ENCODE measurements around the gene ABLIM2.

The ABLIM2 gene

DNA sequence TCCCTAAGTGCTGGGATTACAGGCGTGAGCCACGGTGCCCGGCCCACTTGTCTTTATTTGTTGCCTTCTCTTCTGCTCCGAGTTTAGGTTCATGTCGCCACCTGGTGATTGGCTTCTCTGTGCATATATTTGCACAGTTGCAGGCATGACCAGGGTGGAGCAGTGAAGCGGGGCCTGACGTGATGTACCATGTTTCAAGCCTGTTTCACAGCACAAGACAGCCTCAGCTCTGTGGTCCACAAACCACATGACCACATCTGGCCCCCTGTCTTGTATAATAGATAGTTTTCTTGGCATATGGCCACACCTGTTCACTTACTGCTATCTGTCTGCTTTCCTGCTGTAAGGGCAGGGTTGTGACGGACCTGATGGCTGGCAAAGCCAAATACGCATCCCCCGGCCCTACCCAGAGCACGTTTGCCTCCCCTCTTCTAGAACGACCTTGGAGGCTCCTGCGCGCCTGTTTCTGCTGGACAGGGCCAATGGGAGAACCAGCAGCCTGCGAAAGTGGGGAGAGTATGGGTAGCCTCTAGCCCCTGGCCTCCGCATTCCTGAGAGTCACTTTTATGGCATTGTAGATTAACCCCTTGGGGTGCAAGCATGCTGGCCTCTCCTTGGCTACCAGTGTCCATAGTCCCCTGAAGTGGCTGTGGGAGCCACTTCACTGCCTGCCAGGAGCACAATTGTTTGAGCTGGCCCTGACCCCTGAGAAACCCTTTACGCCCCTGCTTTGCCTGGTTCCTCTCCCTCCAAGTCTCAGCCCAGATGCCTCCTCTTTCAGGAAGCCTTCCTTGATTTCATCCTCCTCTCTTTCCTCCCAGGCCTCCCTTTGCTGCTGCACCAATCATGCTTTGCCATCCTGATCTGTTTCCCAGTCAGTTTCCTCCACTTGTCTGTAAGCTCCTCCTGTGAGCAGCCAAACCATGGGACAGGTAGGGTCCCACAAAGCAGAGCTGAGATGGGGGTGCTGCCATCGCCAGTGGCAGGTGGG is 34.4 kb upstream of the ABLIM2 start:
- DNase-seq (ENCODE audit: low read depth in 2 of 2): no peak

DNA sequence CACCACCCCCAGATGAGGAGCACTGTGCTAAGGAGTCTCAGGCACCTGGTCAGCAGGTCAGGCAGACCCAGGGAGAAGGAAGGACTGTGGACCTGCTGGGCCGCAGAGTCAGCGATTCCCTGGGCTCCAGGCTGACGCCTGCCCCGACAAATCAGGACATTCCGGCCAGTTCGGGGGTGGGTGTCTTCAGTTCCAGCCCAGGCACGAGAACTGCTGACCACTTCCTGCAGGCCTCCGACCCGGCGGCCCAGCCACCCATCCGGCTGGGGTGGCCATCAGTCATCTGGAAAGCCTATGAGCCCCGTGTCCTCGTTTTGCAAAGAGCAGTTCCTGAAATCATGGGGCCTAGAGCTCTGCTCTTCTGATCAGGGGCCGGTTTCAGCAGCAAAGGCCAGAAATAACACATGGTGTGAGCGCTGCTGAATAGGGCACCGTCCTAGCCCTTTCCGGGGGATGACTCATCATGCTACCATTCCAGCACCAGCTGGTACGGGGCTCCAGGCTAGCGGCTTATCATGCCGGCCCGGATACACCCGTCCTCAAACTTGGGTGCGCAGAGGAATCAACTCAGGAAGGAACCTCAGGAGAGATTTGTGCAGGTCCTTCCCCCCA is 32.6 kb upstream of the ABLIM2 start:
- DNase-seq (ENCODE audit: low read depth in 2 of 2): no peak

DNA sequence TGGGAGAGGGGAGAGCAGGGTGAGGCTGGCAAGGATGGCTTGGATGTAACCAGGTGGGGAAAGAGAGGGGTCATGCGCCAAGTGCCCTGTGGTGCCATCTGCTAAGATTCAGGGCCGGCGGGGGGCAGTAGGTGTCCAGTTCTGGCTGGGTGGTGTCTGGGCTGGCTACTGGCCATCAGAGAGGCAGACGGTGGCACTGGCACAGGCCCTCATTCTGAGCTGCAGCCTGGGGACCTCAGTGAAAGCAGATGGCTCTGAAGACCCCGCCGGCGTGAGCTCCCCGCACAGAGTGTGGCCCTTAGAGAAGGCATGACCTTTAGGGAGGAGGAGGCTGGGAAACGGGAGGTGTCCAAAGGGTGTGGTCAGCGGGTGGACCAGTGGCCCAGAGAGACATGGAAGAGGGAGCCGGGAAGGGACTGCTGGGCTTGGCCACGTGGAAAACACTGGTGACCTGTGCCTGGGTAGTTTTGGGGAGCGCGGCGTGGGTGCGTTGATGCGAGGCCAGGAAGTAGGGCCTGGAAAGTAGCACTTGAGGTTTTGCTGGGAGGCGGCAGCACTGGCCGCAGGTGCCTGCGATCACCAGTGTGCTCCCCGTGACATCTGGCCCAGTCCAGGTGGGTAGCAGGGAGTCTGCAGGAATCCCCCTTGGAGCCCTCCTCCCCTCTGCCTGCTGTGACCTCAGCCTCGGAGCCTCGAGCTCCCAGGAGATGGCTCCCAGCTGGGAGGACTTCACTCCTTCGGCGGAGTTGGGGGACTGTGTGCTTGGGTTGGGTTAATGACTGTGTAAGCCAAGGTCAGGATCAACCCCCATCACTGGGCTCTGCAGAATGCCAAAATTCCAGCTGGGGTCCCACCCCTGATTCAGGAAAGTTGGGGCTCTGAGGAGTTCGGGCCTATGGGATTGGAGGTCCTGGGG is 31.2 kb upstream of the ABLIM2 start:
- no peak for DNase-seq (ENCODE audit: low read depth in 2 of 2)

DNA sequence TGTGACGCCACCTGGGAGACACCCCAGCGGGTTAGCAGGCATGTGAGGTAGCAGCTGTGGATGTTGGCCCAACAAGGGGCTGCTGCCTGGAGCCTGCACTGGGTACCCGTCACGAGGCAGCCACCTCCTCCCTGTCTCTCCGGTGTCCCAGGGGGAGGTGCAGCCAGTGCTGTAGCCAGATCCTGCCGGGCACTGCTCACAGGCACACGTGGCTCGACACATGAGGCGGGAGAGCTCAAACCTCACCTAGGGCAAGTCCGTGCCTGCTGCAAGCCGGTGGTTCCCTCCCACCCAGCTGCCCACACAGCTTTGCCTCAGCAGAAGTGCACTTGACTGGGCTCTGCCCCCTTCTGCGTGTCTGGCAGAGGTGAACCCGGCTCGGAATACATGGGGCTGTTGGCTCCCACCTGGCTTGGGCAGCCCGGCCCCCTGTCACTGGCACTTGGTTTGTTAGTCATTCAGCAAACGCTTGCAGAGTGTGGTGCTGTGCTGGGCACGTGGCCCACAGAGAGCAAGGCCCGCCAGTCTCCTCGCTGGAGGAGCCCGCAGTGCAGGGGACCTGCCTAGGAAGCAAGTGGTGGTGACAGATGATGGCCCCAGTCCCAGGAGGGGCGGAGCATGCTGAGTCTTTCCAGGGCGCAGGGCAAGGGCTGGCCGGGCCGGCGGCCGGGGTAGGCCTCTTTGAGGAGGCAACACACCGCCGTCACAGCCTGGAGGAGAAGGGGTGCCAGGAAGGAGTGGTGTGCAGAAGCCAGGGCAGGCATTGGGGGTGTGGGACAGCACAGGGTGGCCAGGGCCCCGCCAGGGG is 30.3 kb upstream of the ABLIM2 start:
- DNase-seq (ENCODE audit: low read depth in 2 of 2): no peak

DNA sequence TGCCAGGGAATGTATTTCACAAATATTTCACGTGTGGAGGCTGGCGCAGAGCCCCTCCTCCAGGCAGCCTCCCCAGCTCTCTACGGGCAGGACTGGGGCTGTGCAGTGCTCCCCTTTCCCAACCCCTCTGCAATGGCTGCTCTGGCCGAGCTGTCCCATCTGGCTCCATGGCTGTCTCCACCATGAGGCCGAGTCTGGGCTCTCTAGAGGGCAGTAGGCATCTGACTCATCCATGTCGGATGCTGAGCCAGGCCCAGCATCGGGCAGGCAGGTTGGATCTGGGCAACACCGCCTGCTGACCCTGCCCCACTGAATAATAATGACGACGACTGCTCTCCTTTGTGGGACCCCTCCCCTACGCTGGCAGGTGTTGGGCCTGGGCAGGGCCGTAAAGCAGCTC is 29.5 kb upstream of the ABLIM2 start:
- no peak for DNase-seq (ENCODE audit: low read depth in 2 of 2)

DNA sequence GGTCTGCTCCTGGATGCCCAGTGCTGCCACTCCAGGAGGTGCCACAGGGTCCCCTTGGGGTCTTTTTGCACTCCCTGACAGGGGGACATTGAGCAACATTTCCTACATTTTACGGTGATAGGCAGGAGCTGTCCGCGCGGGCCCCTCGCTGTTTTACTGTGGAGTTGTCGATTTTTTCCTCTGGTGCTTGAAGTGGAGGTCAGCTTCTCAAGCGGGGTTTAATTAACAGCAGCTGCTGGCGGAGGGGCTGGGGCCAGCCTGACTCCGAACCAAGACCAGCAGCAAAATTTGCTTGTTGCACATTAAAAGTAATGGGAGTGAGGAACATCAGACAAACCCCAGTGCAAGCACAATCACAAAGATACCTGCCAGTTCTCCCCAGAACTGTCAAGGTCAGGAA is 27.3 kb upstream of the ABLIM2 start:
- DNase-seq (ENCODE audit: low read depth in 2 of 2): no peak

DNA sequence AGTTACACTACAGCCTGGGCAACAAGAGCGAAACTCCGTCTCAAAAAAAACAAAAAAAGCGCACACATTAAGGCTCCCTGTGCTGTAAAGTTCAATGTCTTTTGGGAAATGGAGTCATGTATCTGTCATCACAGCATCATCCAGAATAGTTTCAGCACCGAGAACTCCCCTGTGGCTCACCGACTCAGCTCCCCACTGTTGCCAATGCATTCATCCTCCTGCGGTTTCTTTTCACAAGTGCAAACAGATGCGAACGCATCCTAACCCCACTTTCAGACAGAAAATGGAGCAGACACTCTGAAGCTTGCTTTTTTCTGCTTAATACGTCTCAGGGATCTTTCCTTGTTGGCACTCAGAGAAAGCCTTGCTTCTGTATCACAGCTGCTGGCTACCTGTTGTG is 26.7 kb upstream of the ABLIM2 start:
- no peak for DNase-seq (ENCODE audit: low read depth in 2 of 2)

DNA sequence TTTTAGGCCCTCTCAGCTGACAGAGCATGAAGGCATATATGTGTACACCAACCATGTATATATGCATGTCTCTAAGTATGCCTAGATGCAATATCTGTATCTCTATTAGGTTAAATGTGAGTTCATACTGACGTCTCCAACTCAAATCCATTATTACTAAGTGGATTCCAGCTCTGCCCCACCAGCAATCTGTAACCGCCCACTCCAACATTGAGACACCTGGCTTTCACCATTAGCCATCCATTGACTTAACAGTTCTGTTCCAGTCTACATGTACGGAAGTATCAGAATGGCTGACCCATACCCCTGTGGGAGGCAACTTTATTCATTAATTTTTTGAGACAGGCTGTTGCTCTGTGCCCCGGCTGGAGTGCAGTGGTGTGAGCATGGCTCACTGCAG is 25.4 kb upstream of the ABLIM2 start:
- DNase-seq (ENCODE audit: low read depth in 2 of 2): no peak

DNA sequence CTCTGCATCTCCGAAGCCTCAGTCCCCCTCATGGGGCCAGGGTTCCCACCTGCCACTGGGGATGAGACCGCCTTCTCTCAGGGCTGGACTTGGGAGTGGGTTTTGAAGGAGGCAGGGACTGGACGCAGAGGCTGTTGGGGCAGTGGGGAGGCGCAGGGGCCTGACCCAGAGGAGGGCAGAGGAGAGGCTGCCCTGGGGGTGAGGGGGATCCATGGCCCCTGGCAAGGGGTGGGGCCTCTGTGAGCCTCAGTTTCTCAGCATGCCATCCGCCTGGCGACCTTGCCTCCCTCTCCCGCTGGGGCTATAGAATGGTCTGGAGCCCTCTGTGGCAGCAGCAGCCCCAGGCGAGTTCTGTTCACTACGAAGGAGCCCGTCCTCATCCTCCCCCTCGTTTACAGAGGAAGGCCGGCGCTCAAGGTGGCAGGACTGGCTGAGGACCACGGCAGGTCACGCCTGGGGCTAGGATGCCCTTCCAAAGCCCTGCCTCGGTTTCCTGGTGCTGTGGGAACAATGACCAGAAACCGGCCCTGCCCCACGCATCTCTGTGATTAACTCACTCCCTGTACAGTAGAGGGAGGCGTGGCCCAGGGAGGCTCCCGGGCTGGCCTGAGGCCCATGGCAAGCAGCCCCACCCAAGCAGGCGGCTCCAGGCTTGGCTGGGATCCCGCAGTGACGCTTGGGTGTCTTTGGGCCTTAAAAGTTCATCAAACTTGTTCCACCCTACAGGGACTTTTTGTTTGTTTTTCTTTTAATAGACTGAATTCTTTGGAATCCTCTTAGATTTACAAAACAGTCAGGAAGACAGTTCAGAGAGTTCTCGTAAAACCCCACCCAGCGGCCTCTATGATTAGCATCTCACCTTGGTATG is 24.5 kb upstream of the ABLIM2 start:
- no peak for DNase-seq (ENCODE audit: low read depth in 2 of 2)

DNA sequence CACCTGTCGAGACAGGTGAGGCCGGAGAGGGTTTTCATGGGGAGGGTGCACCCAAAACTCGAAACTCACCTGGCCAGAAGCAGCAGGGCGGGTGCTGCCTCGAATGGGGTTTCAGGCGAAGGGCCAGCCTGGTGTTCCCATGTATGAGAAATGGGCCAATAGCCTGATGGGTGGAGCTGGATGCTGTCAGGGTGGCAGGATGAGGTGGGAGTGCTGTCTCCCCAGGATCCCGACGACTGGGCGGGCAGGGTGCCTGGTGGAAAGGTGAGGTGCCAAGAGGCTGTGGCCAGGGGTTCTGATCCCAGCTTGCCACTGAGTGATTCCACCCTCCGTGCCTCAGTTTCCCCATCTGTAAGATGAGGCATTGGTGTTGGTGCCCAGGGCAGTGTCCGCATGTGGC is 23.7 kb upstream of the ABLIM2 start:
- no peak for DNase-seq (ENCODE audit: low read depth in 2 of 2)

DNA sequence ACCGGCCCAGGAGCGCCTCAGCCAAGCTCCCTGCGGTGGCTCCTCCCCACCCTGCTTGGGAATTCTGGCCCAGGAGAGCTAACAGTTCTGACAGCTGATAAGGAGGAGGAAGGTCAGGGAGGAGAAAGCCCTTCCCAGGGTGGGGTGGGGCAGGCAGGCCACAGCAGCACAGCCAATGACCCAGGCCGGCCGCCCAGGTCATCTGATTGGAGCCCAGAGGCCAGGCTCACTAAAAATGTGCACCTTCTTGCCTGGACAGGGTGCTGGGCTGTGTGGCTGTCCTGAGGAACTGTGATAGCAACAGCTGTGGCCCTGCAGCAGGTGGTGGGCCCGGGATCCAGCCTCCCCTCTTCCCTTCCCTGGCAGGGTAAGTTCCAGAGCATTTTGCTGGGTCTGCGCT is 23.2 kb upstream of the ABLIM2 start:
- no peak for DNase-seq (ENCODE audit: low read depth in 2 of 2)

DNA sequence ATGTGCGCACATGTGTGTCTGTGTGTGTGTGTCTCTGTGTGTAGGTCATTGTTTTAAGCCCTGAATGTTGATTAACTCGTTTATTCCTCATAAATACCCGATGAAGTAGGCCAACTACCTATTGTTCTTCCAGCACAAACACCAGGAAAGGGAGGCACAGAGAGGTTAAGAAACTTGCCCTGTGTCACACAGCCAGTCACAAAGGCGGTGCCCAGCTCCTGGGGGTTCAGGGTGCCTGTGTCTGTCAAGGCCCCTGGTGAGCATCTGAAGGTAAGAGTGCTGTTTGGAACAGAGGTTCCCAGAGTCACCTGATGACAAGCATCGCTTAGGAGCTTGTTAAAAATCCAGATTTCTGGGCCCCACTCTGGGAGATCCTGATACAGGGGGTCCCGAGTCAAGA is 22.5 kb upstream of the ABLIM2 start:
- DNase-seq (ENCODE audit: low read depth in 2 of 2): no peak

DNA sequence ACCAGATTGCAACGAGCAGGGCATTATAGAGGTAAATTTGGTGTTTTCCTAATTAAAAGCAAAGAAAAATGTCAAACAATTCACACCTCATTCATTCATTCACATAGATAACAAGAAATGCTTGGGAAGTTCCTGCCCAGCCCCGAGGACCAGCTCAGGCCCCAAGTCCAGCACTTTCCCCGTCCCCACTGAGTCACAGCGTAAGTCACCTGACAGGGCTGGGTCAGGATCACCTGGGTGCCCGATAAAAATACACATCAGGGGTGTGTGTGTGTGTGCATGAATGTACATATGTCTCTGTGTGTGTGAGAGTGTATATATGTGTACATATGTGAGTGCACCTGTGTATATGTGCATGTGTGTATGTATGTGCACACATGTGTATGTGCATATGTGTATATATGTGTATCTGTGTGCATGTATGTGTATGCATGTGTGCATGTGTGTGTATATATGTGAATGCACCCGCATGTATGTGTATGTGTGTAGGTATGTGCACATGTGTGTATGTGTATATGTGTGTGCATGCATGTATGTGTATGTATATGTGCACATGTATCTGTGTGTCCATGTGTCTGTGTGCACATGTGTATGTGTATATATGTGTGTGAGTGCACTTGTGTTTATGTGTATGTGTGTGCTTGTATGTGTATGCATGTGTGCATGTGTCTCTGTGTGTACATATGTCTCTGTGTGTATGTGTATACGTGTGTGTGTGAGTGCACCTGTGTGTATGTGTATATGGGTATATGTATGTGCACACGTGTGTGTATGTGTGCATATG is 21.9 kb upstream of the ABLIM2 start:
- no peak for DNase-seq (ENCODE audit: low read depth in 2 of 2)

DNA sequence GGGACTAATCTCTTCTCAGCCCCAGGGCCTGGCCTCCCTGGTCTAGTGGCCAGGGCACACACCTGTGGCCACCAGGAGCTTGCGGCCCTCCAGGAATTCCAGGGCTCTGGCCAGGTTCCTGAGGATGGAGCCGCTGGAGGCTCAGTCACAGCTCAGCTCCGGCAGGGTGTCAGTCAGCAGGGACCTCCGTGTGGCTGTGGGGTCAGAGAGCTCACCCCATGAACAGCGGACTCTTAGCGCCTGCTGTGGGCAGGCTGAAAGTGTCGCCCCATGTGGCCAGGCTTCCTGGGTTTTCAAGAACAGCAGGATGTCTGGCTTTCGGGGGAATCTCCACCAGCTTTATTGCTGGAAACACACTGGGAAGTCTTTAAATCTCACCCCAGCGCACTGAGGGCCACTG is 21.2 kb upstream of the ABLIM2 start:
- no peak for DNase-seq (ENCODE audit: low read depth in 2 of 2)

DNA sequence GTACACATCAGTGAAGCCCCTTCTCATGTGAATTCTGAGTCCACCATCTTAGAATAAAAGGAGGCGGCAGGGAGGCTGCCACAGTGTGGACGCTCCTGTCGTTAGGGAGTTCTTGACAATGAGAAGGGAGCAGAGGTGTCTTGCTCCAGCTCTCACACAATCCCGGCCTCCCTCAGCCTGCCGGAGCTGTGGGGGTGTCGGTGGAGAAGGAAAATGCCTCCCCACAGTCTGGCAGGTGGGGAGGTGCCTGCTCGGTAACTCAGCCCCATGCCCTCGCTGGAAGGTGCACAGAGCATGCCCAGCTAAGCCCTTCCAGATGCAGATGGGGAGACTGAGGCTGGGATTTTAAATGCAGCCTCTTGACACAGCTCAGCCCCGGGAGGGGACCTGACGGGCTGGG is 20.5 kb upstream of the ABLIM2 start:
- no peak for DNase-seq (ENCODE audit: low read depth in 2 of 2)

DNA sequence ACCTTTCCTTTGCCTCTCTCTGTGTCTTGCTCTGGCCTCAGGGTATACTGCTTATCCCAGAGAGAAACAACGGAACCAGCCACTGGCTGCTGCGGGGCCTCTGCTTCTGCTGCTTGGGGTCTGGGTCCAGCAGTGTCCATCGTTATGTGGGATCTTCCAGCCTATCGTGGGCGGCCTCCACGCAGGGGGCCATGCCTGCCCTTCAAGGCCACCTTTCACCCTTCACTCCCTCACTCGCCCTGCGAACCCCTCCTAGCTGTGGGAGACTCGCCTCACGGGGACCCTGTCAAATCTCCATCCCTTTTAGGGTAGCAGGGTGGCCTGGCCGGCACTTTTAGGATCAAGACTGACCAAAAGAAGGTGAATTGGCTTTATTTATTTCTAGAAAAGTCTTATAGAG is 19.3 kb upstream of the ABLIM2 start:
- DNase-seq (ENCODE audit: low read depth in 2 of 2): no peak

DNA sequence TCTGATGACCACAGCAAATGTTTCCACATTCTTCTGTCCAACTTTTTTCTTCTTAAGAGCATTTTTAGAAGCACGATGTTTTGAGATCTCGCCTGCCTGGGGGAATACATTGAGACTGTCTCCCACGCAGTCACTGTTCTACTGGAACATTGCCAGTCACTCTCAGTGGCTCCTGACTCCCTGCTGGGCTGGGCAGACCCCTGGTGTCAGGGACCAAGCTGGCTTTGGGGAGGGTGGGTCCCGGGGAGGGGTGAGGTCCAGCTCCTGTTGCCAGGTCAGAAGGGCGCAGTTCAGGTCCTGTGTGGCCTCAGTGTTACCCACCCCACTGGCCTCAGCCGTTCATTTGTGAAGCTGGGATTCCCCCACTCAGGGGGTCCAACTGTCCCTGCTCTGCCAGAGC is 18.9 kb upstream of the ABLIM2 start:
- DNase-seq (ENCODE audit: low read depth in 2 of 2): no peak

DNA sequence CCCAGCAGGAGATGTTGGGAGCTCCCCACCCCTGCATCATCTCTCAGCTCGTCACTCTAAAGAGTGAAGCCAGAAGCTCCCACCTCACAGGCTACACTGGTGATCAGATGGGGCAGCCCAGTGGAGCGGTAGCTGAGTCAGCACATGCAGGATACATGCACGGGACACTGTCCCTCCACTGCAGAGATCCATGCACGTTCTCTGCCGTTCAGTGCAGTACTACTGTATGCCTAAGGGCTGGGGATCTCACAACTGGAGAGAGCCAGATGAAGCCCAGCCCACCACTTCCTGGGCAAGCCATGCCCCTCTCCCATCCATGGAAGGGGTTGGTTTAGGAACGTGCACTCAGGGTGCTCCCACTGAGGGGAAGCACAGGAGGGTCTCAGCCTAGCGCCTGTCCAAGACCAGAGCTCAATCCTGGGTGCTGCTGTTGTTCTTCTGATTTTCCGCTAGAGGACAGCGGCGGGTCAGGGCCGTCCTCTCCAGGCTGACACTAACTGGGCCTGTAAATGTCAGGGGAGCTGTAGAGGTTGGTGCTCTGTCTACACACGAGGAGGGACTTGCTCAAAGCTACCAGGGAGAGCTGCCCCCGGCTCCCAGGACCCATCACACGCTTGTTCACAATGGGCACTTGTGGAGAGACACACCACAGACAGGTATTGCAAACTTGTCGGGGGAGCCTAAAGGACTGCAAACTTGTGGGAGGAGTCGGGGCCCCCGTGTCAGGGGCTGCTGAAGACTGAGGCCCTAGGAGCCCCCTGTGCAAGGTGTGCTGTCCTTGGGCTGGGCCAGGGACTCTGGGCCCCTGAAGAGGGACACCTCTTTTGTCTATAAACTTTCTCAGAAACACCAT is 18.2 kb upstream of the ABLIM2 start:
- no peak for DNase-seq (ENCODE audit: low read depth in 2 of 2)

DNA sequence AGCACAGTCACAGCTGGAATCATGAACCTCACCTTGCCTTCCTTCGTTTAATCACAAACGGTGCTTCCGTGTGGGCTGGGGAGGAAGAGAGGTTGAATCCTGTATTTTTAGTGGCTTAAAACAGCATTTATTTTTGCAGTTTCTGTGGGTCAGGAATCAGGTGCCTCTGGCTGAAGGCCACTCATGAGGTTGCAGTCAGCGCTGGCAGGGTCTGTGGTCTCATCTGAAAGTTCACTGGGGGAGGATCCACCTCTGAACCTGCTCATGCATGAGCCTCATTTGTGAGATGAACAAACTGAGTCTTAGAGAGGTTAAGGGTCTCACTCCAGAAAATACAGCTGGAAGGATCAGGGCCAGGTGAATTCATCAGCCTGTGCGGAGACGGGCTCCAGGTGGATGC is 17.1 kb upstream of the ABLIM2 start:
- DNase-seq (ENCODE audit: low read depth in 2 of 2): no peak
